GM13977 (cell line): ENCODE results near the gene ARL14EPL.

ENCODE experiments used
- DNase-seq: peaks from one replicate; pipeline ENCODE4 v3.0.0; 2012; ENCODE audit warnings: low spot score
- CTCF ChIP-seq: IDR thresholded peaks from 2 replicates; pipeline ENCODE4 v1.5.1; 2012; ENCODE audit warnings: mild to moderate bottlenecking, control low read depth; ENCODE audit not compliant: insufficient read depth; ENCODE audit errors: extremely low read depth, missing control alignments
- in situ Hi-C: fragments of 300-500 bp; cut with MboI; formaldehyde crosslinking; loops from one replicate; pipeline ENCODE4 v1.12.0; 2022; ENCODE audit warnings: low sequenced_read_pairs, low pct_unique_long_range_greater_than_20kb, mixed read lengths, inconsistent platforms; ENCODE audit not compliant: unreplicated experiment

The ARL14EPL gene

GRCh38 chr5:116002116-116002906, 30.0 kb upstream of the ARL14EPL start:
- TF ChIP-seq CTCF: no peak
- no peak for DNase-seq
- in situ Hi-C loops: no loop called here

- DNase-seq: no peak
- no peak for TF ChIP-seq CTCF
- in situ Hi-C loops: no loop called here
Observed at GRCh38 chr5:116004248-116004647, 28.0 kb upstream of the ARL14EPL start.

GRCh38 chr5:116009806-116010205, 22.5 kb upstream of the ARL14EPL start:
- no peak for TF ChIP-seq CTCF
- DNase-seq: no peak
- in situ Hi-C loops: no loop called here

GRCh38 chr5:116011046-116011445, 21.2 kb upstream of the ARL14EPL start:
- in situ Hi-C loops: no loop called here
- no peak for TF ChIP-seq CTCF
- DNase-seq: no peak

GRCh38 chr5:116013207-116013785, 19.0 kb upstream of the ARL14EPL start:
- DNase-seq: no peak
- no peak for TF ChIP-seq CTCF
- in situ Hi-C loops: no loop called here

GRCh38 chr5:116013936-116014335, 18.3 kb upstream of the ARL14EPL start:
- in situ Hi-C loops: no loop called here
- DNase-seq: no peak
- no peak for TF ChIP-seq CTCF
